Esophagus mucosa (tissue), 1 donor: Measurements from ENCODE around the gene CDKAL1. TPM values are rescaled to one million over a fixed set of nuclear protein-coding genes. Genes with fewer than 3 reads are reported as not detected.
"Not testable (repeated sequence)": the region's sequence is repeated elsewhere in the genome, so short reads cannot be mapped to it uniquely, and the experiment has no call there.

Experiments
- ATAC-seq: fragments of 200-7000 bp; cut with Tn5 transposase; one replicate; pipeline ENCODE4 v1.9.1; 2020
- total RNA-seq: library from RNA; stranded (reverse); gene quantifications from one replicate; pipeline ENCODE4 v1.2.4, GENCODE V29; 2023
- donor health status: DM: yes; HTN: yes; CAD: no.

CDKAL1 gene
- total RNA-seq, 1 donor from 2014 or later, result 8.2 TPM

DNA sequence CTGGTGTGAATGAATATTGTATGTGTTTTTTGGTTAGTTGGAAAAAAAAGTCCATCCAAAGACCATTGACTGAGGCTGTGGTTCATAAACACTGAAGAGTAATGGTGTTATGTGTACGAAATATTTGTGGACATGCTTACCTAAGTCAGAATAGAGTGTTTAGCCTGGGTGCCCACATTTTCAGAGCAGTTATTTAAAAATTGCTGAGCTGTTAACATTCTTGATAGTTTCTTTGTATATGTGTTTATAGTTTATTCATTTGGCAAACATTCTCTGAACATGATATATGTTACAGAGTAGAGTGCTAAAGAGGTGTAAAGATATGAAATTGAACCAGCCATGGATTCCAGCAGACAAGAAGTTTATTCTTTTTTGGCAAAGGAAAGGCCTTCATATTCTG lies 20.6 kb downstream of the CDKAL1 start:
- no peak for ATAC-seq

DNA sequence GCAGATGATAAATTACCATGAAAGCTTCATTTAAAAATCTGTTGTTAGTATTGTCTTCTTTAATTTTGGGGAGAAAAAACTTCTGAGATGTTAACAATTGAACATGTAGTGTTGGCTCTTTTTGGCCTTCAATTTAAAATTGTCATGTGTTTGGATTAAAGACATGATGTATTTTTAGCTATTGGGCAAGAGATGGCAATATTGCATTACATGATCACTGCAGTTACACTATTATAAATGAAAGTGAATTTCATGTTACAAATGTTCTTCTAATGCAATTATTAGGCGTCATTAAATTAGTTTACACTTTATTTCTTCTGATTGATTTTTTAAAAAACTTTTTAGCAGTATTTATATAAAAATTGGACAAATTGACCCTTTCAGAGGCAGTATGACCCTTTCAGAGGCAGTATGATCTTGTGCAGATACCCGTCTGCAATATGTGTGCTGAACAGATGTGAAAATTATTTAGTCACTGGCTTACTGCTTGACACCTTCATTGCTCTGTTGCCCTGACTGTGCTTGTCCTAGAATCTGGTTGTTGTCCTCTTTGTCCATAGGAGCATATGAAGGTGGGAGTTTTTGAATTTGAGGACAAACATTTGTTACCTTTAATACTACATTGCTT lies 25.8 kb downstream of the CDKAL1 start:
- no peak for ATAC-seq

DNA sequence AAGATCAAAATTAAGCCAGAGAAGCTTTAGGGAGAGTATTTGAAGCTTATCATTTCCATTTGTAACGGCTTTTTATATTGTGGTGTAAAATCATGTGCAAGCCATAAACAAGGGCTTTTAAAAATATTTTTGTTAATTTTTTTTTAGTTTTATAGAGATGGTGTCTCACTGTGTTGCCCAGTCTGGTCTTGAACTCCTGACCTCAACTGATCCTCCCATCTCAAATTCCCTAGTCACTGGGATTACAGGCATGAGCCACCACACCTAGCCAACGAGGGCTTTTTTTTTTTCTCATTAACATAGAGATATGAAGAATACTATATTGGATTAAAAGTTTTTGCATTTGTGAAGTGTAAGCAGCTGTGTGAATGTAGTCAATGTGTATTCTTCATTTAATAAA lies 29.1 kb downstream of the CDKAL1 start:
- ATAC-seq, result no peak

DNA sequence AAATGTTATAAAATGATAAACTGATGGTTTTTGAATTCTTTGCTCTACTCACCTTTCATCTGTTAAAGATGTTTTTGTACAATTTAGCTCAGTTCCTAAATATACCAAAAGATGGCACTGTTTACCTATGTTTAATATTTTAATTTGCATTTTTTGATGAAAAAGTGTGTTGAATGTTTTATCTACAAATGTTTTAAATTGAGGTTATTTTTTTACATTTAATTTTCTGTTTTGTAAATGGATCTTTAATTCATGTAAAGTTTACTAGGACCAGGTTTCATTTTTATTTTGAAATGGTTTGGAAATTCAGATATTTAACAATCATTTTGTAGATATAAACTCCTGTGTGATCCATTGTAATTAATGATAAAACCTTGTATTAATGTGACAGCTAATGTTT lies 30.0 kb downstream of the CDKAL1 start:
- ATAC-seq, result no peak

DNA sequence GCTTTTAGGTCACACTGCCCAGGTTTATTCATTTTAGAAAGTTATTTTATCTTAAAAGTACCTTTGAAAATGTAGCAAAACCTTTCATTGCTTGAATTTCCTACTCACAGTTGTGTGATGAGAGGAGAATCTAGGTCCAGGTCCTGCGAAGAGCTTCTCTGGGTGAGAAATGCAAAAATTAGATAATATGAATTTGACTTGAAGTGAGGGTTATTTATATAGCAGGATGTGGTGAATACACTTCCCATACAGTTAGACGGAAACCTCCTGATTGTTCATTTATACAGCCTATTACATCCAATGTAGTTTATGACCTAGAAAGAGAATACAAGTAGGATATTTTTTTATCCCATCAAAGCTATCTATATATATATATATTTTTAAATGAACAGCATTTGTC lies 30.5 kb downstream of the CDKAL1 start:
- no peak for ATAC-seq

DNA sequence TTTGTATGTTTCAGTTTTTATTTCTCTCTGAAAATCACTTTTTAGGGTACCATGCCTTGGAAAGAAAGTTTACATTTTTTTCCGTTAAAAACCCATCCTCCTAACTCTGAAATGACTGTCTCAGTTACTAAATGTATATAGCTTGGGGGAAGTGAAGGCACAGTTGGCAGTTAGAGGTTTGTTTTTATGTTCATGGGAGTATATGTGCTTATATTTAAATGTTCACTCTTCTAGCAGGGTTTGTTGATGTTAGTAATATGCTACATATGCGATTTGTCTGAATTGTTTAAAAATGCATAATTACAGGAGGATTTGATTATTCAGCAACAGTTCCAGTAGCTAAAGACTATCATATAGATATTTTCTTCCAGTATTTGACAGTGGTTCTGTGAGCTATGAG lies 31.1 kb downstream of the CDKAL1 start:
- no peak for ATAC-seq

DNA sequence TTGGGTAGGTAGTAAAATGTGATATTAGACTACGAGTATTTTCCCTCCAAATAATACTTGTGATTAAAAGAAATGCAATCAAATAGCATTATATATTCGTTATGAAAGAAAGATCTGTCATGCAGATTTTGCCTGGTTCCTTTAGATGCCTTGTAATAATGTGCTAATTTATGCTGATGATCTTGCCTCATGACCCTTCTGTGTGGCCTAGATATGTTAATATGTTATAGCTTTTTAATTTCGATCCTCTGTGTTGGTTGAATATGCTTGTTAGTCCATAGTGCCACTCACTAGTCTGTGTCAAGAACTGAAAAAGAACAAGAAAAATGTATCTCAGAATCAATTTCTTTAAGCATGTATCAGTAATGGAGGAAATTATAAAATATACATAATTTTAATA lies 31.9 kb downstream of the CDKAL1 start:
- no peak for ATAC-seq

DNA sequence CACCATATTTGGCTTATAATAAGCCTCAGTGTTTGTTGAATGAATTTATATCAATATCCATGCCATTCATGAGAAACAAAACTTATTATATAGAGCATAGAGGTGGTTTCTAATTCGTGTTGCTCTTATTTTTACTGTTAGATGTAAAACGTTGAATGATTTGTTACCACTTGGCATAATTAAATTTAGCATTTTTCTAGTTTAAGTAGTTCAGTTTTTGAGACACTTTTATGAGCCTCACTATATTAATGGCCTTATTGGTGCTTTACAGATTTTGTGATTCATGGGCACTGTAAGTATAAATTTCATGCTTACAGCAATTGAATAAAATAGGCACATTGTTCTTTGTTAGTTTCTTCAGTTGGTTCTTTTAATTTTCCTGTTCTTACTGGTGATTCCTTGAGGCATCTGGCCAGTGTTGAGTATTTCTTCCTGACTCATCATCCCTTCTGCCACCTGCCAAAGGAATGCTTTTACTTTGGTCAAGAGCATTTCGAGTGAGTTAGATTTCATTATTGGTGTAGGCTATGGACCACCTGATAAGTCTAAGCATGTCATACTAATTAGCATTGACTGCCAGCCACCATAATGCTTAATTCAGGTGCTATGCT lies 34.8 kb downstream of the CDKAL1 start:
- no peak for ATAC-seq

DNA sequence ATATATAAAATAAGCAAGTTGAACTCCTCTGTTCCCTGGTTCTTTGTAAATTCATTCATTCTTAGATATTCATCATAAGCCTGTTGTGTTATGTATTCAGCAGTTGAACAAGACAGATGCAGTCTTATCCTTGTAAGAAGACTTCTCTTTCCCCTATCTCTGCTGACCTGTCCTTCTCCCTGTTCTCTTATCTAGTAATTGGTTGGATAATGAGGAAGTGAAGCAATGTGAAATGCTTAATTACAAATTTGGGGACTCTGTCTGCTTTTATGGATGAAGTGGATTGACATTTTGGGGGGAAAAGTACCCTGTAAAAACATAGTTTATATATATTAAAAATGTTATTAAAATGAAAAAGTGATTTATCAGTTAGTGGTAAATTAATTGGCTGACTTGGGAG lies 37.0 kb downstream of the CDKAL1 start:
- ATAC-seq, result no peak

DNA sequence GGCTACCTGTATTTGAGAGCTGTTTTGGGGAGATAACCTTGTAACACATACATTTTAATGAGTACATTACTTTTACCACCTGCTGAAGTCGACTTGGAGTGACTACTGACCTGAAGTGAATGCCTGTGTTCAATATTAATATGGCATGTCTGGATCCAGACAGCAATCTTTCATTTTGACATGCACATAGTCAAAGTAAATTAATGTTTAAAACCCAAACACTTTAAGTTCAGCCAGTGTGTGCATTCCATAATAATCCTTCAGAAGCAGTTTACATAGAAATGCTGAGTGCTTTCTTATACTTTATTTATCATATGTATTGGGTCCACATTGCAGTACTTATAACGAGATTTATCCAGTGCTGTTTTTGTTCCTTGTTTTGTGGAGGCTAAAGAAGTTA lies 38.0 kb downstream of the CDKAL1 start:
- no peak for ATAC-seq

DNA sequence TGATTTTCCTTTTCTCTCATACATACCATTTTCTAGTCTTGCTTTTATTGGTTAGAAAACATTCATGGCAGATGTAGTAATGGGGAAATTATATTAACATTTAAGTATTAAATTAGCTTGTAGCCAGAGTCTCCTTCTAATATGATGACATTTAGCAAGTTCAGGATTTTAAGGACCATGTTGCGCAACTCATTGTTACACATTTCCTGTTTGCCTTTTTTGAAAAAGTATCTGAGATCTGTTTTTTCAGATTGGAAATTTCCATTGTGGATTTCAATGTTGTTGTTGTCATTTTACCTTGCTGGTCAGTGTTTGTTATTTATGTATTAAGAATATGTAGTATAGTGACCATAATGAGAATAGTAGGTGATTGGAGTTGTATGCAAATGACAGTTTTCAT lies 38.7 kb downstream of the CDKAL1 start:
- ATAC-seq, result no peak

DNA sequence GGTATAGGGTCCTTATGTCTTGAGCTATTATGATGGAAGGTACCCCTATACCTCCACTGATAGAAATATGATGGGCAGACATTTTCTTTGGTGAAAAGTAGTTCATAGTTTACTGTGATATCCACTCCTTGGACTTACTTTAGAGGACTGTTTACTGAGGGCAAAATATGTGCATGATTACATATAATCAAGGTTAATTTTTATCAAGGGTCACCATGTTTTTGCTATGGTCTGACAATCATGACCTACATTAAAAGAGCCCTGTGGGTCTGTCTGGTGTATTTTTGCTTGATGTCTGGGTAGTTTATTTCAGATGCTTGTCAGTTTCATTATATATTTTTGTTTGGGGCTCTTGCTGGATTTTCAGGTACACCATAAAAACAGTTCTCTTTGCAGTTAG lies 40.1 kb downstream of the CDKAL1 start:
- no peak for ATAC-seq

DNA sequence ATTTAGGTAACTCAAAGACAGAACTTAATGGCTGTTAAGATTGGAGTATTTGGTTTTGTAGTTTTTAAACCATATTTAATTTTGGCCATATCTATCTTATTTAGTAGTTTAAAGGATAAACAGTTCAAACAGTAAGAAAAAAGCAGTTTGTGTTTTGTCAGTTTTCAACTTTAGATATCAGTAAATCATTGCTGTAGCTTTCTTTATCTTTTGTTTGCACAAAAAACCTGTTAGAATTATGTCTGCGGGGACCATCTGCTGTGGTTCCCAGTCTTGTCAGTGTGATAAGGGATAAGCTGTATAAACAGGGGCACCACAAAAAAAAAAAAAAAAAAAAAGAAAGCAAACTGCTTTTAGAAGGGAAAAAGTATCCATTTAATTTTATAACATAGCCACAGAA lies 40.9 kb downstream of the CDKAL1 start:
- ATAC-seq, result no peak

DNA sequence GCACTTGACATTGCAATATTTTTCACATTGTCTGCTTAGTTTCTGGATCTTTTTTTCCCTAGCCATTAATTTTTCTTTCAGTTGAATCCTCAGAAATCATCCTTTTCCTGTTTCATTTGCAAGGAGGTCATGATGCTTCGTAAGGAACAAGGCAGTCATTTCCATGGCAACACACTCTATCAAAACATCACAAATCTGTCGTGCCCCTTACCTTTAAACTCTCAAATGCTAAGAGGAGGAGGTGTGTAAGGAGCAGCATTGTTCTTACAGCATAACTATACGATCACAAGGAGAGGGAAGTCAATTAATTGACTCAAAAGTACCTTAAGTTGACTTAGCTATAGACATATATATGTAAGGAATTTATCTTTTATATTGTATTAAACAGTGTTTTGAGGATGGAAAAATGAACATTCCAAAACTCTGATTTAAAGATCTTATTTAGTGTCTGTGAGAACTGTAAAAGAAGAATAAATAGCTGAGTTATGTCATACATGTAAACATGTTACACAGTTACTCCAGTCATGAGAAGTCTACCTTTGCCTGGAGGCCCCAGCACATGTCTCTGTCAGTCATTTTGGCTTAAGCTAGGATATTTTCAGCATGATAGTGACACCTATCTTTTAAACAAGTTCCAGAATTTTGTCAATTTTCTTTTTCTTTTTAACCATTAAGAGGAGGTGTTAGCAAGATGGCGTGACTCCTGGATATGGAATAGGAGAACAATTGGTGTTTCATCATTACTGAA lies 41.6 kb downstream of the CDKAL1 start:
- ATAC-seq, result no peak

DNA sequence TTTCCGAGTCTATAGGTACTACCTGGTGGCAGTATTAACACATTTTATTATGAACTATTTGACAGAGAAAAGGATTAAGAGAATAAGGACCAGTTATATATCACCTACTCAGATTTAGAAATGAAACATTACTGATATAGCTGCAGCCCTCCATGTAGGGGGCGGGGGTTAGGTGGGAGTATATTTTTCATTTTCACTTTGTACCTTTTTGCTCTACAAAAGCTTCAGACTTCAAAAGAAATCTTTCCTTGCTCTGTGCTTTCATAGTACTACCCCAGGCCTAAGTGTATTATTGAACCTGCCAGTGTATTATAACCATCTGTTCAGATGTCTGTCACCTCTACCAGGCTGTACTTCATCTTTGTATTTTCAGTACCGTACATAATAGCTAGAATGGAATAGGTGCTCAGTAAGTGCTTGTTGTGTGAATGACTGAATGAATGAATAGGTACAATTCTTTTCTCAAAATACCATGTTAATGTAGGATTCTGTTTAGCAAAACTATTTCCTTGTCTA lies 43.0 kb downstream of the CDKAL1 start:
- ATAC-seq, result no peak

DNA sequence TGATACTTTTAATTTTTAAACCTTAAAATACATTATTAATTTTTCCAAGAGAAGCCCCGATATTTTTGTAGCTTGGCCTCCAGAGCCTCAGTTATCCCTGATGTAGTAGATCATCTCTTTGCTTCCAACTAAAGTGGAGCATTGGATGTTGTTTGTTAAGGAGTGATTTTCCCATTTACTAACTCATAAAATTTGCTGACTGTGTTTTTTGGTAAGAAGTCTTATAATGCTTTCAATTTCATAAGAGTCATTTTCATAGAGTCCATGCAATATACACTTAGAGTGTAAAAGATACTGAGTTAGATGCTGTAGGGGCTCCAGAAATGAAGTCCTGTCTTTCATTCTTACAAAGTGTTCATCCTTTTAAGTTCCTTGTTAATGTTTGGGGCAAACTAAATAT lies 46.8 kb downstream of the CDKAL1 start:
- no peak for ATAC-seq

DNA sequence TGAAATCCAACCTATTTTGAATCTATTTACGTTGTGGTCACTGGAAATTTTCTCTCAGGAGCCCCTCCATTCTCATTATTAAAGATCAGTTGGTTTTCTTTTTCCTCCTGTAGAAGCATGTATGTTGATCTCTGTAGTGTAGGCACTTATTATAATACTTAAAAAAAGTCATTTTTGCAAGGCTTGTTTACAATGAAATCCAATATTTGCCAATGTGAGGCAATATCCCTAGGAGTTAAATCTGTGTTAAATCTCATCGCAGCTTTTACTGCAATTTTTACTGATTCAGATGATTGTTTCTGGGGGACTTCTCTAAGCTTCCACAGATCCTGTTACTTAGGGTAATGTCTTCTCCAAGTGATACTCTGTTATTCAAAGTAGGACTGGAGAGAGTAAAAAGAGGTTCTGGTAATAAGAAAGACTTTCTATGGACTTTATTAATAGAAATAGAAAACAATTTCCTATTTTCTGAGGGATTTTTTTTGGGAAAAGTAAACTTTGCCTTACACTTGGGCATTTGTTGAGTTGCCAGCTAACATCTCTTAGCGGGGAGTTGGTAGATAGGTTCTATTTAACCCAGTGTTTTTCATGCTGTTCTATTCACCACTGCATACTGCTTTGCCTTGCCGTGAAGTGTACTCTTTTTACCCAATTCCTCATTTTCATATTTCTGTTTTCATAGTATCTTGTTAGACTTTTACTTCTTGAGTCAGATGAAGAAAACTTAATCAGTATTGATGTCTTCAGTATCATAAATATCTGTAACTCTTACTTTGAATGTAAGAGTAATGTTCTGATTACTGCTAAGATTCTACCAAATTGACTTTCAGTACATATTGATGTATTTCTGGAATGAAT lies 48.6 kb downstream of the CDKAL1 start:
- ATAC-seq, result no peak

DNA sequence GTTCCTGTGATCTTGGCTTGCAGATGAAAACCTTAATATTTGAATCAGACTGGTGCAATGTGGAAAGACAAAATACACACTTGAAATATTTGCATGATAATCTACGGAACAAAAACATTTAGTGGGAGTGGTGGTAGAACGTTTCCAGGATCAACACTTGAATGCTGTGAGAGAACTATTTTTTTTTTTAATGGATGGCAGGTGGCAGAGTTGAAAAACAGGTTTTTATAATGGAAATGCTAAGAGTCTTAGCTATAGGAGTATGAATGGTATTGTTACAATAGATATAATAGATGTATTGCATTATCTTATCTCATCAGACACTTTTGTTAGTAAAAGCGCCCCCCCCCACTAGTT lies 49.2 kb downstream of the CDKAL1 start:
- no peak for ATAC-seq

DNA sequence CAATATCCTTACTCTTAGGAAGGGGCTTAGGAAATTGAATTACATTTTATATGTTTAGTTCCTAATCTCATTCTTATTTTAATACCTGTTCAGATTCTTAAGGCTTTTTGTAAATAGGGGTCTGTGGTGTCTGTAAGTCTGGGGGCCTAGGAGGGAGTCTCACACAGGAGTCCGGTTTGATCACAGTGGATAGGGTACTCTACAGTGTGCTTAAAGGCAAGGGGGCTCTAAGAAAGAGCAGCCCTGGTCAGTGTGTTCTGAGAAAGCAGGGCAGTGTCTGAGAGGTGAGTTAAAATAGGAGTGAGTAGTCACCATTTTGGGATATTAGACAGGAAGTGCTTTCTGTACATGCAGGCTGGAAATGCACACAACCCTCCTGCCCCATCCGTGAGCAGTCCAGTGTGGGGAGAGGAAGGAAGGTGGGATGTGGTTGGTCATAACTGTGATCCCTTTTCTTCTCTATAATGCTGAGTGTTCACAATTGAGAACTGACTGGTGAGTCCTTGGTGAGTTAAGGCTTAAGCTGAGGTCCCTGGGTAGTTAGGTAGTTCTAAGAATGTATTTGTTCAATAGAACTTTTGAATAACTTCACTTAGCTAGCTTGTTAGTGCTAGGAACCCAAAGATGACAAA lies 50.0 kb downstream of the CDKAL1 start:
- ATAC-seq, result no peak

DNA sequence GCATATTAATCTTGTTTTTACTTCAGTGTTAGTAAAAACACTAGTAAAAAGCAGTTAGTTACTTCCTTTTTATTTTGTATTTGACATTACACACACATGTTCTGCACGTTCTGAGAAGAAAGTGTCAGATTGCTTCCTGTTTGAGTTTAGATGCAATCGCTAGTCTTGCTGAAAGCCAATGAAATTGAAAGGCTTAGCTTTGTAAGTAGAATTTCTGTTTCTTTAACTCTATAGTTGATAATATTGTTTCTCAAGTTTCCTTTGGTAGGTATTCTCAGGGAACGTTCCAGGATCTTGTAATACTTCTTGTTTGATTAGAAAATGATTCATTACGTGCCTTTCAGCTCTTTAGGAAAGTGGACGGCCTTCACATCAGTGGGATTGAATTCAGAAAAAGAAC lies 55.0 kb downstream of the CDKAL1 start:
- ATAC-seq, result no peak

DNA sequence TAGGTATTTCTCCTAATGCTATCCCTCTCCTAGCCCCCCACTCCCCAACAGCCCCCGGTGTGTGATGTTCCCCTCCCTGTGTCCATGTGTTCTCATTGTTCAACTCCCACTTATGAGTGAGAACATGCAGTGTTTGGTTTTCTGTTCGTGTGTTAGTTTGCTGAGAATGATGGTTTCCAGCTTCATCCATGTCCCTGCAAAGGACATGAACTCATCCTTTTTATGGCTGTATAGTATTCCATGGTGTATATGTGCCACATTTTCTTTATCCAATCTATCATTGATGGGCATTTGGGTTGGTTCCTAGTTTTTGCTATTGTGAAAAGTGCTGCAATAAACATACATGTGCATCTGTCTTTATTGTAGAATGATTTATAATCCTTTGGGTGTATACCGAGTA lies 56.2 kb downstream of the CDKAL1 start:
- ATAC-seq, result not testable (repeated sequence)

DNA sequence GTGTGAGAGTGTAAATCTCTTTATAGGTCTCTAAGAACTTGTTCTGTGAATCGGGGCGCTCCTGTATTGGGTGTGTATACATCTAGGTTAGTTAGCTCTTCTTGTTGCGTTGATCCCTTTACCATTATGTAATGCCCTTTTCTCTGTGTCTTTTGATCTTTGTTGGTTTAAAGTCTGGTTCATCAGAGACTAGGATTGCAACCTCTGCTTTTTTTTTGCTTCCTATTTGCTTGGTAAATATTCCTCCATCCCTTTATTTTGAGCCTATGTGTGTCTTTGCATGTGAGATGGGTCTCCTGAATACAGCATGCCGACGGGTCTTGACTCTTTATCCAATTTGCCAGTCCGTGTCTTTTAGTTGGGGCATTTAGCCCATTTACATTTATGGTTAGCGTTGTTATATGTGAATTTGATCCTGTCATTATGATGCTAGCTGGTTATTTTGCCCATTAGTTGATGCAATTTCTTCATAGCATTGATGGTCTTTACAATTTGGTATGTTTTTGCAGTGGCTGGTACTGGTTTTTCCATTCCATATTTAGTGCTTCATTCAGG lies 60.1 kb downstream of the CDKAL1 start:
- ATAC-seq, result not testable (repeated sequence)
